ENCODE data around the gene PRKCI. TPM values are rescaled to one million over a fixed set of nuclear protein-coding genes. Genes with fewer than 3 reads are reported as not detected.

The PRKCI gene
- total and polyA plus RNA-seq, 10 donors: 3.6 to 28.7 (median 14.9) TPM

GRCh38 chr3:170353485-170353884 is 131.3 kb downstream of the PRKCI start:
- no peak for DNase-seq
- Histone ChIP-seq H3K4me3 (no peak overlapping the region), H3K27me3 (replicated peaks in 1 of 7) (no peaks in the 10 kb centered on the region), H3K4me1 (peaks cover 15 to 86% (median 49%) of the 10 kb centered on the region in 6 donors), H3K9me3 (no peaks in the 10 kb centered on the region), H3K36me3 (no peaks in the 10 kb centered on the region), H3K27ac (peak overlapping the region in 1 of 8 donors; percentile 3)
- intact Hi-C loops (cut with DNase I; ENCODE audit: low total_unique reads): loop anchor here (10.0 kb wide), 1 partner anchor 169 kb away; the partner anchor contains the start of gene PHC3
- TF ChIP-seq CTCF (IDR thresholded peaks at IDR 0.05 in 8 of 11, conservative IDR thresholded peaks at IDR 0.05 in 3 of 11): no peak
- no peak for TF ChIP-seq POLR2A (IDR thresholded peaks at IDR 0.05)
- no peak for TF ChIP-seq POLR2AphosphoS5 (IDR thresholded peaks at IDR 0.05)

- TF ChIP-seq POLR2AphosphoS5 (IDR thresholded peaks at IDR 0.05) (no peak), POLR2A (IDR thresholded peaks at IDR 0.05) (no peak), CTCF (IDR thresholded peaks at IDR 0.05 in 8 of 11, conservative IDR thresholded peaks at IDR 0.05 in 3 of 11) (no peak)
- DNase-seq: no peak
- H3K9me3 ChIP-seq: no peaks in the 10 kb centered on the region
- intact Hi-C loops (cut with DNase I; ENCODE audit: low total_unique reads): loop anchor here (10.0 kb wide), 1 partner anchor 170 kb away; the partner anchor contains the start of gene PHC3
- H3K27me3 ChIP-seq (replicated peaks in 1 of 7): no peaks in the 10 kb centered on the region
- H3K4me1 ChIP-seq: peaks cover 19 to 86% (median 56%) of the 10 kb centered on the region in 6 donors
- H3K27ac ChIP-seq: no peak overlapping the region
- no peak overlapping the region for H3K4me3 ChIP-seq
- WGBS, 5 donors: 95 to 97% (median 96%) methylated on average over 4 of the region's 4 CpGs
- H3K36me3 ChIP-seq: peaks cover 0 to under 1% (median 0%) of the 10 kb centered on the region in 6 donors
These were observed 132.5 kb downstream of the PRKCI start for GRCh38 chr3:170354760-170355159.

Small RNAs within 50 kb of the gene (small RNA-seq; reads per million reads assigned to genes)
- gene RF00019: 0 reads per million in 4 donors

Other genes starting within 250 kb of the PRKCI start
- 10 to 100 TPM; 21.2 to 52.2 (median 28.7) TPM for gene GPR160, start 184.4 kb upstream of the PRKCI start, total RNA-seq
- gene GPR160, start 184.4 kb upstream of the PRKCI start, polyA plus RNA-seq: 10 to 100 TPM; 17.1 to 21.9 (median 17.6) TPM
- gene PHC3, start 40.7 kb upstream of the PRKCI start, total RNA-seq: 100 to 1,000 TPM in 3 of 7 donors, 10 to 100 TPM in 4; 87.5 to 130 (median 98.3) TPM
- 1 to 10 TPM; 4.9 to 7.3 (median 6.3) TPM for gene PHC3, start 40.7 kb upstream of the PRKCI start, polyA plus RNA-seq
- 10 to 100 TPM; 32.8 to 48.2 (median 36.2) TPM for gene SKIL, start 135.3 kb downstream of the PRKCI start, total RNA-seq
- gene SKIL, start 135.3 kb downstream of the PRKCI start, polyA plus RNA-seq: 1 to 10 TPM; 9.1 to 9.7 (median 9.3) TPM
- gene CLDN11, start 196.4 kb downstream of the PRKCI start, total RNA-seq: 10 to 100 TPM in 1 of 7 donors, 1 to 10 TPM in 6; 1.9 to 10.7 (median 6.7) TPM
- gene CLDN11, start 196.4 kb downstream of the PRKCI start, polyA plus RNA-seq: 1 to 10 TPM in 2 of 3 donors, under 1 TPM in 1; 0.70 to 3.2 (median 1.6) TPM

Measured in spleen (tissue), 11 donors.